ENCODE results near the gene PLXNA3.
"Not testable (repeated sequence)": the region's sequence is repeated elsewhere in the genome, so short reads cannot be mapped to it uniquely, and the experiment has no call there.

The PLXNA3 gene

GRCh38 chrX:154495472-154495922, 37.4 kb downstream of the PLXNA3 start:
- H3K4me3 ChIP-seq (replicated peaks in 1 of 2; ENCODE audit: low read depth in 2 of 2, low read length in 2 of 2) = no peak overlapping the region
- DNase-seq (ENCODE audit: low read depth in 2 of 2) = no peak
- TF ChIP-seq, protein P1, sequence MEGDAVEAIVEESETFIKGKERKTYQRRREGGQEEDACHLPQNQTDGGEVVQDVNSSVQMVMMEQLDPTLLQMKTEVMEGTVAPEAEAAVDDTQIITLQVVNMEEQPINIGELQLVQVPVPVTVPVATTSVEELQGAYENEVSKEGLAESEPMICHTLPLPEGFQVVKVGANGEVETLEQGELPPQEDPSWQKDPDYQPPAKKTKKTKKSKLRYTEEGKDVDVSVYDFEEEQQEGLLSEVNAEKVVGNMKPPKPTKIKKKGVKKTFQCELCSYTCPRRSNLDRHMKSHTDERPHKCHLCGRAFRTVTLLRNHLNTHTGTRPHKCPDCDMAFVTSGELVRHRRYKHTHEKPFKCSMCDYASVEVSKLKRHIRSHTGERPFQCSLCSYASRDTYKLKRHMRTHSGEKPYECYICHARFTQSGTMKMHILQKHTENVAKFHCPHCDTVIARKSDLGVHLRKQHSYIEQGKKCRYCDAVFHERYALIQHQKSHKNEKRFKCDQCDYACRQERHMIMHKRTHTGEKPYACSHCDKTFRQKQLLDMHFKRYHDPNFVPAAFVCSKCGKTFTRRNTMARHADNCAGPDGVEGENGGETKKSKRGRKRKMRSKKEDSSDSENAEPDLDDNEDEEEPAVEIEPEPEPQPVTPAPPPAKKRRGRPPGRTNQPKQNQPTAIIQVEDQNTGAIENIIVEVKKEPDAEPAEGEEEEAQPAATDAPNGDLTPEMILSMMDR (IDR thresholded peaks at IDR 0.05; ENCODE audit: low read depth, low read length) = no peak

DNA sequence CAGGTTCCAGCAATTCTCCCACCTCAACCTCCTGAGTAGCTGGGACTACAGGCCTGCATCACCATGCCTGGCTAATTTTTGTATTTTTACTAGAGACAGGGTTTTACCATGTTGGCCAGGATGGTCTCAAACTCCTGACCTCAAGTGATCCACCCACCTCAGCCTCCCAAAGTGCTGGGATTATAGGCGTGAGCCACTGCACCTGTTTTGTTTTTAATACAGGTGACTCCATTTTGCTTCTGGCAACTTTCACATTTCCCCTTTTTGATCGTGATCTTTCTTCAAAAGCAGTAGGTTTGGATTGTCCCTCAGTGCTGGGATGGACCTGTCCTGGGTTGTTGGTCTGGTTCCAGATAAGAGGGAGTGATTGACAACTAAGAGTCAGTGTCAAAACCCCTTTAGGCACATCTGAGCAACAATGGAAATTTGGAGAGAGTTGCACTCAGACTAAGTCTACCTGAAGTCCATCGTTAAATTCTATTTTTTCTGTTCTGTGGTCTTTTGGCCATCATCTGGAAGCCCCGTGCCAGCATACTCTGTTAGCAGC, 38.6 kb downstream of the PLXNA3 start:
- H3K4me3 ChIP-seq (replicated peaks in 1 of 2; ENCODE audit: low read depth in 2 of 2, low read length in 2 of 2); DNase-seq (ENCODE audit: low read depth in 2 of 2): not testable (repeated sequence)

- DNase-seq (ENCODE audit: low read depth in 2 of 2) = not testable (repeated sequence)
These were observed 43.3 kb downstream of the PLXNA3 start for GRCh38 chrX:154501423-154501822.

DNA sequence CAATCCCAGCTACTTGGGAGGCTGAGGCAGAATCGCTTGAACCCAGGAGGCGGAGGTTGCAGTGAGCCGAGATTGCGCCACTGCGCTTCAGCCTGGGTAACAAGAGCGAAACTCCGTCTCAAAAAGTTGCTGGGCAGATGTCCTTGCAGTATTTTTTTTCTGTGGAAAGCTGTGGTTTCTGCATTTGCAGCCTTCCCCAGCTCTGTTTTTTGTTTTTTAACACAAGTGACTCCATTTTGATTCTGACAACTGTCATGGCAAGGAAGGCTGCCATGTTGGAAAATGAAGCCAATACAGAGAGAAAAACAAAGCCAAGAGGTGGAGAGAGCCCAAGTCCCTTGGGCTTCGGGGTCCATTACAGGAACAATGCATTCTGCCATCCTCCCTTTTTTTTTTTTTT, 44.0 kb downstream of the PLXNA3 start:
- no peak for DNase-seq (ENCODE audit: low read depth in 2 of 2)
- no peak overlapping the region for H3K4me3 ChIP-seq (replicated peaks in 1 of 2; ENCODE audit: low read depth in 2 of 2, low read length in 2 of 2)
- TF ChIP-seq, protein P1 (IDR thresholded peaks at IDR 0.05; ENCODE audit: low read depth, low read length) = no peak

More at GRCh38 chrX:154501423-154501822, 43.3 kb downstream of the PLXNA3 start:
- not testable (repeated sequence) for H3K4me3 ChIP-seq (replicated peaks in 1 of 2; ENCODE audit: low read depth in 2 of 2, low read length in 2 of 2)

- DNase-seq (ENCODE audit: low read depth in 2 of 2) = no peak
- TF ChIP-seq, protein P1 (IDR thresholded peaks at IDR 0.05; ENCODE audit: low read depth, low read length) = no peak
- no peak overlapping the region for H3K4me3 ChIP-seq (replicated peaks in 1 of 2; ENCODE audit: low read depth in 2 of 2, low read length in 2 of 2)
These were observed 44.9 kb downstream of the PLXNA3 start for GRCh38 chrX:154502989-154503388.

DNA sequence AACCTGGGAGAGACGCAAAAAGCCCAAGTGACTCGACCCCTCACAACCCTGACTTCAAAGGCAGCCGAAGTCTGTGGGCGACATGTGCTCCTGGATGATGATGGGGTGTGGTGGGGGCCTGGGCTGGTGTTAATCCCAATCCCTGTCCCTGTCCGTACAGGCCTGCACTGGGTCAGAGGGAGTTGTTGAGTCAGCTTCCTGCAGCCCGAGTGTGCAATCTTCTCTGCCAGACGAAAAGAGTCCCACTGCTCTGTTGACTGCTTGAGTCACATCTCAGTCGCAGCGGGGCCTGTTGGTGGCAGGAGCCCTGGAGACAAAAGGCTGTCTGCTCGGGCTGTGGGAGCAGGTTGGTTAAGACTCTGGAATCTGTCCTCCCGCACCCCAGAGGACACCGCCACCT, 47.7 kb downstream of the PLXNA3 start:
- DNase-seq (ENCODE audit: low read depth in 2 of 2) = peak; percentile 57 to 69
- H3K4me3 ChIP-seq (replicated peaks in 1 of 2; ENCODE audit: low read depth in 2 of 2, low read length in 2 of 2) = no peak overlapping the region
- TF ChIP-seq, protein P1 (IDR thresholded peaks at IDR 0.05; ENCODE audit: low read depth, low read length) = no peak

DNA sequence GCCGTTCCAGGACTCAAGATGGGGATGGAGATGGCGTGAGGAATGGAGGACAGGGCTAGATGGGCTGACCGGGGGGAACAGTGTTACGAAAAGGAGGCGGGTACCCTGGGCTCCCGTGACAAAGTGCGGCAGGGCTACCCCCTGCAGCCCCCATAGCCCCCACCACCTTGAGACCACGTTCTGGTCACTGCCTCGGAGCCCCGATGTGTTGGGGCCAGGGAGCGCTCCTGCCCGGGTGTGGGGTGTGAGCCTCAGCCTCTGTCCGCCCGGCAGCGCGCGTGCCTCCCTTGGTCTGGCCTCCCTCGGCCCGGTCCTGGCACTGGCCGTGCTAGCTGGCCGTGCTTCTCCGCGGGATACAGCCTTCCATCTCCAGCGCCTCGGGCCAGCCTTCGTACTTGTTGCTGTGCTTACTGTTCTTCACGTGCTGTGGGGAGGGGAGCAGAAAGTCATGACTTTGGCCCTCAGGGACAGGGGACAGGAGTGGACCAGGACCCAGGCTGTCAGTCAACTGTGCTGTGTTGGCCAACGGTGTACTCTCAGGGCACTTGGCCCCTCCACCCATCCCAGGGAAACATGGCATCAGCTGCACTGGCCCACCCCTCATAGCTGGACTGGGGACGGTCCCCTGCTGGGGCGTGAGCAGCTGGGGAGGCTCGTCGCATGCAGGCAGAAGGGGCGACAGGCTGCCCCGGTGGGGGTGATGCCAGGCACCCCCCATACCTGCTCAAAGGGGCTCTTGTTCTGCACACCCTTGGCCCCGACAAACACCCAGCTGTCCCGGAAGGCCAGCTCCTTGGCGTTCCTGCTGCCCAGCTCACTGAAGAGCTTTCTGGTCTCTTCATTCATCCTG, 48.6 kb downstream of the PLXNA3 start:
- DNase-seq (ENCODE audit: low read depth in 2 of 2) = no peak
- TF ChIP-seq, protein P1 (IDR thresholded peaks at IDR 0.05; ENCODE audit: low read depth, low read length) = no peak

More for the DNA sequence above, 48.6 kb downstream of the PLXNA3 start:
- no peak overlapping the region for H3K4me3 ChIP-seq (replicated peaks in 1 of 2; ENCODE audit: low read depth in 2 of 2, low read length in 2 of 2)

Data from cardiac fibroblast (primary cell).